Endothelial cell of umbilical vein (primary cell): ENCODE data around the gene PDIA5. TPM values are rescaled to one million over a fixed set of nuclear protein-coding genes. Genes with fewer than 3 reads are reported as not detected.

Experiments used
- BruUV-seq: library from RNA; stranded (reverse); fragments of 400-500 nt; replicated peaks from 2 replicates; lab custom pipeline; 2021; lab: Mats Ljungman, UMichigan
- CTCF ChIA-PET: fragments of 300-600, 350-600 bp; sonication (Branson Sonifier 250); formaldehyde crosslinking; loops from one replicate; lab custom pipeline; 2021; ENCODE audit warnings: antibody characterized with exemption, inconsistent platforms; lab: Charles Lee
- POLR2A ChIA-PET: fragments of 300-600, 350-600 bp; sonication (Branson Sonifier 250); formaldehyde crosslinking; loops from one replicate; lab custom pipeline; 2021; ENCODE audit warnings: antibody characterized with exemption, inconsistent platforms; lab: Charles Lee
- DNase-seq: peaks from one replicate; pipeline ENCODE4 v3.0.0-alpha.2; 2011; ENCODE audit warnings: low read depth, low spot score
- FAIRE-seq: peaks from 2 replicates; lab custom pipeline; 2011; peaks lifted over from hg19 to GRCh38; lab: Jason Lieb, UNC
- H2AFZ ChIP-seq: 2 replicates; pipeline ENCODE4 v1.6.0; 2012; ENCODE audit warnings: low read depth, low read length, control low read depth, inconsistent platforms
- H3K27ac ChIP-seq: 2 replicates; pipeline ENCODE4 v1.5.1; 2011; ENCODE audit warnings: low read depth, mild to moderate bottlenecking, control low read depth, low read length, moderate library complexity; ENCODE audit not compliant: insufficient read depth
- H3K27me3 ChIP-seq, 2 experiments: 2 replicates each; pipeline versions ENCODE4 v1.6.0 to v1.6.1; 2011; ENCODE audit warnings: low read length in 2 of 2, mixed read lengths in 1 of 2; ENCODE audit not compliant: control insufficient read depth in 2 of 2, insufficient read depth in 2 of 2
- H3K36me3 ChIP-seq, 2 experiments: 2 replicates in 1 of 2; 3 replicates in 1 of 2; pipeline ENCODE4 v1.5.1; 2011; ENCODE audit warnings: low read length in 2 of 2, mild to moderate bottlenecking in 1 of 2, moderate library complexity in 1 of 2; ENCODE audit not compliant: control insufficient read depth in 2 of 2, insufficient read depth in 2 of 2; ENCODE audit errors: extremely low read depth in 1 of 2
- H3K4me1 ChIP-seq: 3 replicates; pipeline ENCODE4 v1.5.1; 2011; ENCODE audit warnings: mild to moderate bottlenecking, low read length; ENCODE audit not compliant: control insufficient read depth, insufficient read depth; ENCODE audit errors: extremely low read depth
- H3K4me2 ChIP-seq: 2 replicates; pipeline ENCODE4 v1.6.1; 2011; ENCODE audit warnings: low read length, control low read depth, mixed read lengths; ENCODE audit not compliant: insufficient read depth
- H3K4me3 ChIP-seq, 3 experiments: fragments of 200-600 bp in 1 of 3; sonication (generic), shearing (Covaris generic) in 1 of 3; replicated peaks in 1 of 3; 2 replicates each; pipeline ENCODE4 v1.5.1; 2011 to 2016; ENCODE audit warnings: control low read depth in 3 of 3, low read length in 3 of 3, mild to moderate bottlenecking in 2 of 3, inconsistent platforms in 1 of 3, low read depth in 1 of 3, moderate library complexity in 1 of 3; ENCODE audit not compliant: insufficient read depth in 1 of 3
- H3K79me2 ChIP-seq: 2 replicates; pipeline ENCODE4 v1.6.0; 2012; ENCODE audit warnings: low read length, inconsistent platforms; ENCODE audit not compliant: control insufficient read depth, insufficient read depth
- H3K9ac ChIP-seq: replicated peaks from 2 replicates; pipeline ENCODE3; 2011; ENCODE audit warnings: low read length, control low read depth; ENCODE audit not compliant: insufficient read depth; ENCODE audit errors: extremely low read depth
- H3K9me1 ChIP-seq: replicated peaks from 3 replicates; pipeline ENCODE4 v1.6.0; 2011; ENCODE audit warnings: mild to moderate bottlenecking, low read length; ENCODE audit not compliant: control insufficient read depth, insufficient read depth; ENCODE audit errors: extremely low read depth
- H3K9me3 ChIP-seq: replicated peaks from 2 replicates; pipeline ENCODE4 v1.5.1; 2012; ENCODE audit warnings: low read length, inconsistent platforms; ENCODE audit not compliant: control insufficient read depth, insufficient read depth
- H4K20me1 ChIP-seq: replicated peaks from 2 replicates; pipeline ENCODE3; 2011; ENCODE audit warnings: mild to moderate bottlenecking, low read length; ENCODE audit not compliant: control insufficient read depth, insufficient read depth; ENCODE audit errors: extremely low read depth
- CTCF ChIP-seq, 2 donors: IDR thresholded peaks; 1 replicate in 1 of 2; 2 replicates in 1 of 2; pipeline ENCODE4 v1.5.1; 2011; ENCODE audit warnings: low read length in 2 of 2, mild to moderate bottlenecking in 2 of 2, moderate library complexity in 2 of 2, control low read depth in 1 of 2, inconsistent platforms in 1 of 2, low read depth in 1 of 2; ENCODE audit not compliant: insufficient read depth in 1 of 2; ENCODE audit errors: extremely low read depth in 1 of 2
- EZH2 ChIP-seq: IDR thresholded peaks from 2 replicates; pipeline ENCODE4 v1.6.1; 2012; ENCODE audit warnings: borderline replicate concordance, low read depth, mild to moderate bottlenecking, moderate library complexity, low read length, inconsistent platforms; ENCODE audit not compliant: severe bottlenecking
- FOS ChIP-seq: IDR thresholded peaks from 2 replicates; pipeline ENCODE4 v1.6.1; 2011; ENCODE audit warnings: mild to moderate bottlenecking, low read length, moderate library complexity, borderline replicate concordance; ENCODE audit not compliant: insufficient read depth
- GATA2 ChIP-seq: IDR thresholded peaks from 2 replicates; pipeline ENCODE4 v1.7.0; 2011; ENCODE audit warnings: low read depth, mild to moderate bottlenecking, moderate library complexity, mixed read lengths, low read length; ENCODE audit not compliant: insufficient read length, insufficient read depth
- JUN ChIP-seq: IDR thresholded peaks from 2 replicates; pipeline ENCODE4 v1.6.1; 2011; ENCODE audit warnings: borderline replicate concordance, low read depth; ENCODE audit not compliant: insufficient read length, insufficient read depth
- MAX ChIP-seq: IDR thresholded peaks from 2 replicates; pipeline ENCODE4 v1.6.1; 2011; ENCODE audit not compliant: insufficient read depth, insufficient read length
- MYC ChIP-seq: IDR thresholded peaks from one replicate; pipeline ENCODE4 v1.6.1; 2011; ENCODE audit warnings: mild to moderate bottlenecking, low read depth, low read length
- POLR2A ChIP-seq: IDR thresholded peaks from 2 replicates; pipeline ENCODE4 v1.6.1; 2012; ENCODE audit warnings: low read depth, mild to moderate bottlenecking, control low read depth, low read length
- POLR2AphosphoS5 ChIP-seq: IDR thresholded peaks from 2 replicates; pipeline ENCODE4 v1.6.1; 2012; ENCODE audit warnings: low read depth, mild to moderate bottlenecking, control low read depth, low read length, moderate library complexity; ENCODE audit not compliant: insufficient read depth
- dilution Hi-C: fragments of 300-500 bp; cut with MboI; formaldehyde crosslinking; loops from one replicate; pipeline ENCODE4 v1.15.0; 2019; ENCODE audit warnings: low sequenced_read_pairs; ENCODE audit not compliant: extremely low pct_ligation_motif_present
- intact Hi-C: fragments of 100-400 bp; cut with micrococcal nuclease; formaldehyde crosslinking; loops from one replicate; pipeline ENCODE4 v1.10.0; 2022
- polyA plus RNA-seq, 4 experiments: library from polyadenylated mRNA; depleted of rRNA in 3 of 4; stranded (reverse) in 3 of 4; unstranded in 1 of 4; fragments of >200 nt; gene quantifications; 2 replicates each; pipeline versions ENCODE4 v1.2.1 to v1.2.3, GENCODE V29; 2011 to 2012; ENCODE audit warnings: missing spikeins in 1 of 4
- total RNA-seq: library from RNA; stranded (reverse); gene quantifications from 2 replicates; pipeline ENCODE4 v1.2.3, GENCODE V29; 2021

The PDIA5 gene
- total and polyA plus RNA-seq, 2 donors (not counting 3 experiments of a cell fraction or from before 2014, with no cell fraction given): 55.7 to 85.6 TPM

GRCh38 chr3:123167686-123168085 lies 100.9 kb downstream of the PDIA5 start:
- Histone ChIP-seq H3K9me3 (no peaks in the 10 kb centered on the region), H3K4me1 (no peaks in the 10 kb centered on the region), H4K20me1 (no peaks in the 10 kb centered on the region), H2AFZ (no peak overlapping the region), H3K9me1 (no peaks in the 10 kb centered on the region), H3K79me2 (no peaks in the 10 kb centered on the region), H3K9ac (no peak overlapping the region), H3K4me3 (no peak overlapping the region), H3K27ac (no peak overlapping the region), H3K27me3 (no peaks in the 10 kb centered on the region), H3K36me3 (peaks cover 10 to 14% of the 10 kb centered on the region in 2 experiments), H3K4me2 (no peak overlapping the region)
- no peak for TF ChIP-seq GATA2
- dilution Hi-C loops (no loop called here), intact Hi-C loops (no loop called here)
- POLR2A ChIA-PET: no interaction called here
- no peak for DNase-seq
- BruUV-seq: no TSS peak
- FAIRE-seq: no peak
- CTCF ChIA-PET: interaction anchor here (0.6 to 1.1 kb wide), 3 partner anchors 9 to 120 kb away, joined by 3 read pairs; no protein-coding TSS in a partner anchor

- CTCF ChIA-PET: interaction anchor here (0.6 to 1.1 kb wide), 3 partner anchors 9 to 120 kb away, joined by 3 read pairs; no protein-coding TSS in a partner anchor
- dilution Hi-C loops (no loop called here), intact Hi-C loops (no loop called here)
- Histone ChIP-seq H3K9me3 (no peaks in the 10 kb centered on the region), H3K4me2 (no peak overlapping the region), H3K4me3 (no peak overlapping the region), H3K36me3 (peaks cover 10% of the 10 kb centered on the region in 2 experiments), H3K9me1 (no peaks in the 10 kb centered on the region), H4K20me1 (no peaks in the 10 kb centered on the region), H3K27me3 (no peaks in the 10 kb centered on the region), H2AFZ (no peak overlapping the region), H3K79me2 (no peaks in the 10 kb centered on the region), H3K27ac (no peak overlapping the region), H3K9ac (no peak overlapping the region), H3K4me1 (no peaks in the 10 kb centered on the region)
- POLR2A ChIA-PET: no interaction called here
- FAIRE-seq: no peak
- no peak for DNase-seq
- BruUV-seq: no TSS peak
- TF ChIP-seq FOS (no peak), MAX (no peak), POLR2AphosphoS5 (no peak), MYC (no peak), POLR2A (no peak), EZH2 (no peak), CTCF (IDR thresholded peaks at IDR 0.05; ENCODE audit: extremely low read depth in 1 of 2, insufficient read depth in 1 of 2, low read depth in 1 of 2, low read length in 2 of 2) (no peak), JUN (no peak), GATA2 (no peak)
Measured at GRCh38 chr3:123168122-123168521, 101.3 kb downstream of the PDIA5 start.
